ENCODE results near the gene ALLC.

The ALLC gene

GRCh38 chr2:3712831-3713503 lies 55.0 kb downstream of the ALLC start:
- no peak for DNase-seq (ENCODE audit: low read depth in 4 of 4, low spot score in 1 of 4)

GRCh38 chr2:3718679-3719078 lies 60.7 kb downstream of the ALLC start:
- DNase-seq (ENCODE audit: low read depth in 4 of 4, low spot score in 1 of 4): no peak

GRCh38 chr2:3725002-3725401 lies 67.0 kb downstream of the ALLC start:
- DNase-seq (ENCODE audit: low read depth in 4 of 4, low spot score in 1 of 4): no peak

- DNase-seq (ENCODE audit: low read depth in 4 of 4, low spot score in 1 of 4): no peak
Observed at GRCh38 chr2:3725458-3726250, 67.7 kb downstream of the ALLC start.

GRCh38 chr2:3726511-3726910 lies 68.5 kb downstream of the ALLC start:
- DNase-seq (ENCODE audit: low read depth in 4 of 4, low spot score in 1 of 4): no peak

GRCh38 chr2:3727397-3728045 lies 69.5 kb downstream of the ALLC start:
- DNase-seq (ENCODE audit: low read depth in 4 of 4, low spot score in 1 of 4): no peak

- DNase-seq (ENCODE audit: low read depth in 4 of 4, low spot score in 1 of 4): no peak
Observed at GRCh38 chr2:3728104-3729054, 70.4 kb downstream of the ALLC start.

GRCh38 chr2:3729055-3729448 lies 71.1 kb downstream of the ALLC start:
- DNase-seq (ENCODE audit: low read depth in 4 of 4, low spot score in 1 of 4): no peak

- no peak for DNase-seq (ENCODE audit: low read depth in 4 of 4, low spot score in 1 of 4)
Observed at GRCh38 chr2:3729786-3730185, 71.8 kb downstream of the ALLC start.

- no peak for DNase-seq (ENCODE audit: low read depth in 4 of 4, low spot score in 1 of 4)
Observed at GRCh38 chr2:3730646-3731045, 72.6 kb downstream of the ALLC start.

- DNase-seq (ENCODE audit: low read depth in 4 of 4, low spot score in 1 of 4): no peak
Observed at GRCh38 chr2:3731829-3732228, 73.8 kb downstream of the ALLC start.

GRCh38 chr2:3736112-3736511 lies 78.1 kb downstream of the ALLC start:
- no peak for DNase-seq (ENCODE audit: low read depth in 4 of 4, low spot score in 1 of 4)

GRCh38 chr2:3737128-3737527 lies 79.1 kb downstream of the ALLC start:
- no peak for DNase-seq (ENCODE audit: low read depth in 4 of 4, low spot score in 1 of 4)

- no peak for DNase-seq (ENCODE audit: low read depth in 4 of 4, low spot score in 1 of 4)
Observed at GRCh38 chr2:3738454-3738853, 80.5 kb downstream of the ALLC start.

GRCh38 chr2:3739313-3739712 lies 81.3 kb downstream of the ALLC start:
- no peak for DNase-seq (ENCODE audit: low read depth in 4 of 4, low spot score in 1 of 4)

GRCh38 chr2:3741396-3741795 lies 83.4 kb downstream of the ALLC start:
- no peak for DNase-seq (ENCODE audit: low read depth in 4 of 4, low spot score in 1 of 4)

- DNase-seq (ENCODE audit: low read depth in 4 of 4, low spot score in 1 of 4): no peak
Observed at GRCh38 chr2:3741867-3742602, 84.0 kb downstream of the ALLC start.

- DNase-seq (ENCODE audit: low read depth in 4 of 4, low spot score in 1 of 4): no peak
Observed at GRCh38 chr2:3742743-3743508, 84.9 kb downstream of the ALLC start.

- DNase-seq (ENCODE audit: low read depth in 4 of 4, low spot score in 1 of 4): no peak
Observed at GRCh38 chr2:3743951-3744555, 86.1 kb downstream of the ALLC start.

Data from stimulated activated CD4-positive, alpha-beta T cell treated with anti-CD3 and anti-CD28 coated beads, Interleukin-1b, Interleukin-23, amount 100 ng/mL, for 24 hours (primary cell).